ENCODE data around the gene TMEM62. TPM values are rescaled to one million over a fixed set of nuclear protein-coding genes. Genes with fewer than 3 reads are reported as not detected.
A peak's percentile ranks its signal among the peaks of the same experiment; 100 is the strongest.
"Not testable (repeated sequence)": the region's sequence is repeated elsewhere in the genome, so short reads cannot be mapped to it uniquely, and the experiment has no call there.

TMEM62 gene
- polyA plus RNA-seq, 6 donors from 2014 or later, result 17.2 to 27.8 (median 25.2) TPM

GRCh38 chr15:43193710-43194109 lies 60.3 kb downstream of the TMEM62 start:
- DNase-seq (no peak), ATAC-seq (ENCODE audit: low read depth in 2 of 2) (no peak)
- no peaks in the 10 kb centered on the region for H3K27me3 Mint-ChIP-seq
- peaks cover 0 to 11% (median 9%) of the 10 kb centered on the region in 7 donors for H3K9me3 Mint-ChIP-seq
- H3K36me3 Mint-ChIP-seq, result peaks cover 46 to 51% of the 10 kb centered on the region in 2 donors
- peaks cover 21 to 27% (median 26%) of the 10 kb centered on the region in 3 donors for H3K4me1 Mint-ChIP-seq
- H3K4me3 Mint-ChIP-seq, result no peak overlapping the region
- H3K27ac Mint-ChIP-seq, result no peak overlapping the region

GRCh38 chr15:43194795-43195194 lies 61.4 kb downstream of the TMEM62 start:
- H3K4me1 Mint-ChIP-seq, result peaks cover 17 to 20% (median 19%) of the 10 kb centered on the region in 3 donors
- DNase-seq (no peak), ATAC-seq (ENCODE audit: low read depth in 2 of 2) (no peak)
- peak overlapping the region in 1 of 6 donors; percentile 32 for H3K27ac Mint-ChIP-seq
- peaks cover 43 to 46% of the 10 kb centered on the region in 2 donors for H3K36me3 Mint-ChIP-seq
- peaks cover 0 to 14% (median 10%) of the 10 kb centered on the region in 7 donors for H3K9me3 Mint-ChIP-seq
- H3K4me3 Mint-ChIP-seq, result peak overlapping the region in 1 of 8 donors; percentile 15
- H3K27me3 Mint-ChIP-seq, result no peaks in the 10 kb centered on the region

GRCh38 chr15:43196760-43197548 lies 63.6 kb downstream of the TMEM62 start:
- Mint-ChIP-seq H3K27ac (peak overlapping the region in 2 of 6 donors; percentile 72 to 81), H3K36me3 (peaks cover 26 to 34% of the 10 kb centered on the region in 2 donors), H3K27me3 (no peaks in the 10 kb centered on the region), H3K4me3 (peak overlapping the region in 1 of 8 donors; percentile 33), H3K9me3 (peaks cover 0 to 16% (median 10%) of the 10 kb centered on the region in 7 donors), H3K4me1 (peaks cover 12 to 20% (median 17%) of the 10 kb centered on the region in 3 donors)
- ATAC-seq (ENCODE audit: low read depth in 2 of 2) (no peak), DNase-seq (no peak)

DNA sequence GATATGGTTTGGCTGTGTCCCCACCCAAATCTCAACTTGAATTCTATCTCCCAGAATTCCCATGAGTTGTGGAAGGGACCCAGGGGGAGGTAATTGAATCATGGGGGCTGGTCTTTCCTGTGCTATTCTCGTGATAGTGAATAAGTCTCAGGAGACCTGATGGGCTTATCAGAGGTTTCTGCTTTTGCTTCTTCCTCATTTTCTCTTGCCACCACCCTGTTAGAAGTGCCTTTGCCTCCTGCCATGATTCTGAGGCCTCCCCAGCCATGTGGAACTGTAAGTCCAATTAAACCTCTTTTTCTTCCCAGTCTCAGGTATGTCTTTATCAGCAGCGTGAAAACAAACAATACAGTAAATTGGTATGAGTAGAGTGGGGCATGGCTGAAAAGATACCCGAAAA lies 64.4 kb downstream of the TMEM62 start:
- not testable (repeated sequence) for ATAC-seq (ENCODE audit: low read depth in 2 of 2); H3K27me3 Mint-ChIP-seq; DNase-seq
- peaks cover 20 to 30% of the 10 kb centered on the region in 2 donors for H3K36me3 Mint-ChIP-seq
- peaks cover 12 to 22% (median 16%) of the 10 kb centered on the region in 3 donors for H3K4me1 Mint-ChIP-seq
- peaks cover 0 to 16% (median 10%) of the 10 kb centered on the region in 7 donors for H3K9me3 Mint-ChIP-seq
- H3K27ac Mint-ChIP-seq, result peak overlapping the region in 5 of 6 donors; percentile 67 to 87 (median 77)
- peak overlapping the region in 3 of 8 donors; percentile 2 to 62 (median 21) for H3K4me3 Mint-ChIP-seq

- Mint-ChIP-seq H3K36me3 (peaks cover 18 to 28% of the 10 kb centered on the region in 2 donors), H3K9me3 (peaks cover 0 to 16% (median 10%) of the 10 kb centered on the region in 7 donors), H3K4me1 (peaks cover 12 to 22% (median 15%) of the 10 kb centered on the region in 3 donors)
- H3K27ac Mint-ChIP-seq; DNase-seq; H3K27me3 Mint-ChIP-seq; ATAC-seq (ENCODE audit: low read depth in 2 of 2); H3K4me3 Mint-ChIP-seq: not testable (repeated sequence)
These were observed 65.2 kb downstream of the TMEM62 start for GRCh38 chr15:43198556-43198955.

- no peak overlapping the region for H3K27ac Mint-ChIP-seq
These were observed 65.6 kb downstream of the TMEM62 start for GRCh38 chr15:43198992-43199391.

DNA sequence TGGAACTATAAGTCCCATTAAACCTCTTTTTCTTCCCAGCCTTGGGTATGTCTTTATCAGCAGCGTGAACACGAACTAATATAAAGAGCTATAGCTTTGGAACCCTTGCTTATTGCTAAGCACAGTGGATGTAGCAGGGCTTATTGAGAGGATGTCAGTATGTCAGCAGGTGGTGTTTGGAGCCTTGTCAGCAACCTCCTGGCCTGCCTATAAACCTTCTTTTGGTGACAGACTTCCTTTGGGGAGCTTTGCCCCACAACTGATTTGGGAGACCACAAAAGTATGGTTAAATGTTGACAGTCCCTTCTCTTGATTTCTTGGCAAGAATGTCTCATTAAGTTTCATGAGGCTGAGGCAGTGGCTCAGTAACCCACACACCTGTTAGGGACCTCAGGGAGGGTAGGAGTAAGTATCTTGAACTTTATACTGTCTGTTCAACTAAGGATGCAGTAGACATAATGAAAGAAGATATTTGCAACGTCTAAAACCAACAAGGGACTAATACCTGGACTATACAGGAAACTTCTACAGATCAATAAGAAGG lies 66.6 kb downstream of the TMEM62 start:
- no peaks in the 10 kb centered on the region for H3K27me3 Mint-ChIP-seq
- DNase-seq (no peak), ATAC-seq (ENCODE audit: low read depth in 2 of 2) (no peak)
- H3K9me3 Mint-ChIP-seq, result peaks cover 0 to 16% (median 10%) of the 10 kb centered on the region in 7 donors
- peaks cover 18 to 23% of the 10 kb centered on the region in 2 donors for H3K36me3 Mint-ChIP-seq
- H3K27ac Mint-ChIP-seq, result peak overlapping the region in 1 of 6 donors; percentile 17
- H3K4me1 Mint-ChIP-seq, result peaks cover 22 to 29% (median 22%) of the 10 kb centered on the region in 3 donors
- no peak overlapping the region for H3K4me3 Mint-ChIP-seq

More at GRCh38 chr15:43198992-43199391, 65.6 kb downstream of the TMEM62 start:
- Mint-ChIP-seq H3K4me1 (peaks cover 13 to 23% (median 16%) of the 10 kb centered on the region in 3 donors), H3K36me3 (peaks cover 18 to 28% of the 10 kb centered on the region in 2 donors), H3K27me3 (no peaks in the 10 kb centered on the region), H3K9me3 (peaks cover 0 to 16% (median 10%) of the 10 kb centered on the region in 7 donors), H3K4me3 (no peak overlapping the region)
- no peak for DNase-seq
- no peak for ATAC-seq (ENCODE audit: low read depth in 2 of 2)

DNA sequence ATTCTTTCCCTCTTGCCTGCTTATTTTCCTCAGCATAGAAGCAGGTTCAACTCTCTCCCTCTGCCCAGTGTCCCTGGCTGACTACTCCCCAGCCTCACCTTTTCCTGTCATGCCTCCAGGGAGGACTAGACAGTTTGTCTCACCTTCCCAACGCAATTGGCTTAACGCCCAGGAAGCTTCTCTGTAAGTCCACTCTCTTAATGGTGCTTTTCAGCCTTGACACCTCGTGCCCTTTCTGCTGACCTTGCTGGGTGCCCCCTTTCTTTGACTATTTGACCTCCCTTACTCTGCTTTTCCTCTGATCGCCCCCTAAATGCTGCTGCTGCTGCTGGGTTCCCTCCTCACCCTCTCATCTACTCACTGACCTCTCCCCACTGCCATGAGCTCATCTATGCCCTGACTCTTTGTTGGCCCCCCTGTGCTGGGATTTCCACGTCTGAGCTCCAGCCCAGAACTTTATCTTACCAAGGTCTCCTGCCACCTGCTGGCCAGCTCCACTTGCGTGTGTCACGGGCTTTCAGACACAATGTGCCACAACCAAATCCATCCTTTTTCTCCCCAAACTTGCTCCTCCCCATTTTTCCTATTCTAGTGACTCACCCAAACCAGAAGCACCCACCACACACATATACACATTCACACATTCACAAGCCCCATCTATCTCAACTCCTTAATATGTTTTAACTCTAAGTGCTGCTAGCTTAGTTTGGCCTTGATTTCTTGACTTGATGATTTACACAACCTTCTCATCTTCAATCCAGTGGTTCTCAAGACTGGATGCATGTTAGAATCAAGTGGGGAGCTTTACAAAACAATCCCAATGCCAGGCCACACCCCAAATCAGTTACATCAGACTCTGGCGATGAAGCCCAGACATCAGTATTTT lies 70.9 kb downstream of the TMEM62 start:
- peaks cover 7 to 13% (median 10%) of the 10 kb centered on the region in 3 donors for H3K4me1 Mint-ChIP-seq
- H3K27ac Mint-ChIP-seq, result peak overlapping the region in 2 of 6 donors; percentile 5 to 43
- H3K27me3 Mint-ChIP-seq, result peaks cover 5 to 16% (median 14%) of the 10 kb centered on the region in 3 donors
- peaks cover 0 to 7% (median 2%) of the 10 kb centered on the region in 7 donors for H3K9me3 Mint-ChIP-seq
- H3K4me3 Mint-ChIP-seq, result peak overlapping the region in 1 of 8 donors; percentile 4
- DNase-seq, result peak; percentile 11
- H3K36me3 Mint-ChIP-seq, result no peaks in the 10 kb centered on the region
- peak; percentile 55 to 63 for ATAC-seq (ENCODE audit: low read depth in 2 of 2)

DNA sequence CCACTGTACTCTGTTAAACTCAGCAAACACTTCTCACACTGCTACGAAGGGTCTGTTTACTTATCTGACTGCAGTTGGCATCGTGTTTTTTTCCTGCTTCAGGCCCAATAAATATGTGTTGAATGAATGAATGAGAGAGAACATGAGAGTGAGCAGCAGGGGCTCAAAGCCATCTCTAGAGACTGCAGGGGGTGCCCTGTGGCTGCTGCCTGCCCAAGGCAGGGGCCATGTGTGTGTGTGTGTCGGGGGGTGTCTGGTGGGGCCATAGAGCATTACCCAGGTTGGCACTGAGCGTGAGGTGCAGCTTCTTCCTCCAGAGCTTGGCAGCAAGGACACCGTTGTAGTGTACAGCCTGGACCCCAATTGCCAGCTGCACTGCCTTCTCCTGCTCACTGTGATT lies 72.7 kb downstream of the TMEM62 start:
- ATAC-seq (ENCODE audit: low read depth in 2 of 2), result no peak
- H3K27me3 Mint-ChIP-seq, result peaks cover 8 to 30% (median 30%) of the 10 kb centered on the region in 3 donors

GRCh38 chr15:43207024-43207423 lies 73.6 kb downstream of the TMEM62 start:
- Mint-ChIP-seq H3K9me3 (no peaks in the 10 kb centered on the region), H3K27ac (no peak overlapping the region)
- ATAC-seq (ENCODE audit: low read depth in 2 of 2), result no peak

More for the DNA sequence above, 72.7 kb downstream of the TMEM62 start:
- Mint-ChIP-seq H3K27ac (peak overlapping the region in 3 of 6 donors; percentile 9 to 74 (median 33)), H3K4me1 (peaks cover 7 to 13% (median 10%) of the 10 kb centered on the region in 3 donors), H3K4me3 (no peak overlapping the region), H3K36me3 (no peaks in the 10 kb centered on the region), H3K9me3 (no peaks in the 10 kb centered on the region)
- DNase-seq, result no peak

GRCh38 chr15:43208052-43209002 lies 74.9 kb downstream of the TMEM62 start:
- Mint-ChIP-seq H3K9me3 (no peaks in the 10 kb centered on the region), H3K4me3 (no peak overlapping the region), H3K27me3 (peaks cover 8 to 31% (median 30%) of the 10 kb centered on the region in 3 donors), H3K27ac (no peak overlapping the region), H3K36me3 (no peaks in the 10 kb centered on the region), H3K4me1 (peaks cover 6 to 10% (median 7%) of the 10 kb centered on the region in 3 donors)
- no peak for DNase-seq
- ATAC-seq (ENCODE audit: low read depth in 2 of 2), result no peak

More at GRCh38 chr15:43207024-43207423, 73.6 kb downstream of the TMEM62 start:
- Mint-ChIP-seq H3K36me3 (no peaks in the 10 kb centered on the region), H3K4me3 (no peak overlapping the region), H3K4me1 (peaks cover 7 to 12% (median 10%) of the 10 kb centered on the region in 3 donors), H3K27me3 (peaks cover 8 to 31% (median 30%) of the 10 kb centered on the region in 3 donors)
- no peak for DNase-seq

Measured in naive B cell (primary cell).